22Rv1 (cell line): ENCODE data around the gene FKBP1A.

Source experiments
- H3K27ac ChIP-seq: fragments of 450-650 bp; 2 replicates; pipeline ENCODE4 v1.5.1; 2017
- CTCF ChIP-seq: fragments of 450-650 bp; IDR thresholded peaks from 2 replicates; pipeline ENCODE4 v1.5.1; 2017; ENCODE audit warnings: mild to moderate bottlenecking
- ZFX ChIP-seq: fragments of 450-650 bp; IDR thresholded peaks from 2 replicates; pipeline ENCODE4 v1.6.1; 2017; ENCODE audit warnings: antibody characterized with exemption, borderline replicate concordance

The FKBP1A gene

DNA sequence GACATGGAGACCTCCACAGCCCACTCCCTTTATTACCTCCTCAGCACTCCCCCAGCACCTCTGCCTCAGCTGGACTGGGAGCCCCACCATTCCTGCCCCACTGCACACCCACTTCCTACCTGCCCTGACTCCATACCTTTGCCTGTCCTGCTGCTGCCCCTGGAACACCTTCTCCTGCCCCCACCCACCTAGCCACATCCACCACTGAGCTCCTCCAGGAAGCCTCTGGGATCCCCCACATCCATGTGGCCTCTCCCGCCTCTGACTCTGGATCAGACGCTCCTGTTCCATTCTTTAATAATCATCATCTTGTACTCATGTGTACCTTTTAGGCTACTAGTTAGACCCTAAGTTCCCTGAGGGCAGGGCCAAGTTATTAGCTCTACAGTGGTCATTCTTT is 61.8 kb downstream of the FKBP1A start:
- no peak overlapping the region for H3K27ac ChIP-seq

DNA sequence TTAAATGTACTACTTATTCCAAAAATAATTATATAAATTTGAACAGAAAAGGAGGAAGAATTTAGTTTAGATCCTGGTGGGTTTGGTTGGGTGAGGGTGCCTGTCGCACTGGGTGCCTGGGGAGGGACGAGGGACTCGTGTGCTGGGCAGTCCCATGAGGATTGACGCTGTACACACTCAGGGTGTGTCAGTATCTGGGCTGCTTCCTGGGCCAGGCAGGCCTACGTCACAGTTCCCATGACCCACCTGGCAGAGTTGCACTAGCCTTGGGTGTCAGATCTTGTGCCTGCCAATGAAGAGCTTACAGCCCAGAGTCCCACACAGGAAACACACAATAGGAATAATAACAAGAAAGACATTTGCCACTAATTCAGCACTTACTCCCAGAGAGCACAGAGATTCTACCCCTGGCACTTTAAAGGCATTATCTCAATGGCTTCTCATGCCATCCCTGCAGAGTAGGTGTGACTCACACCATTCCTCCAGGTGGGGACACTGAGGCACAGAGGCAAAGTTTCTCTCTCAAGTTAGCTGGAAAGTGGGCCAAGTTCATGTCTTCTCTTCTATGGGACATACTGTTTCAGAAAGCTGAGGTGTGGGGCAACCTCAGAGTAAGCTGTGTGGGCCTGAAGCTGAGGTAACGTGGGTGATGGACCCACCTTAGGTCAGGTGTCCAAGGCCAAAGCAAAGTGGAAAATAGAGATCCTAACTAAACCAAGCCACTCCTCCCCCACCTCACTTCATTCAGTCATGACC is 62.6 kb downstream of the FKBP1A start:
- H3K27ac ChIP-seq: no peak overlapping the region
- TF ChIP-seq CTCF (no peak), ZFX (no peak)

More for the DNA sequence above, 61.8 kb downstream of the FKBP1A start:
- TF ChIP-seq ZFX (no peak), CTCF (no peak)

DNA sequence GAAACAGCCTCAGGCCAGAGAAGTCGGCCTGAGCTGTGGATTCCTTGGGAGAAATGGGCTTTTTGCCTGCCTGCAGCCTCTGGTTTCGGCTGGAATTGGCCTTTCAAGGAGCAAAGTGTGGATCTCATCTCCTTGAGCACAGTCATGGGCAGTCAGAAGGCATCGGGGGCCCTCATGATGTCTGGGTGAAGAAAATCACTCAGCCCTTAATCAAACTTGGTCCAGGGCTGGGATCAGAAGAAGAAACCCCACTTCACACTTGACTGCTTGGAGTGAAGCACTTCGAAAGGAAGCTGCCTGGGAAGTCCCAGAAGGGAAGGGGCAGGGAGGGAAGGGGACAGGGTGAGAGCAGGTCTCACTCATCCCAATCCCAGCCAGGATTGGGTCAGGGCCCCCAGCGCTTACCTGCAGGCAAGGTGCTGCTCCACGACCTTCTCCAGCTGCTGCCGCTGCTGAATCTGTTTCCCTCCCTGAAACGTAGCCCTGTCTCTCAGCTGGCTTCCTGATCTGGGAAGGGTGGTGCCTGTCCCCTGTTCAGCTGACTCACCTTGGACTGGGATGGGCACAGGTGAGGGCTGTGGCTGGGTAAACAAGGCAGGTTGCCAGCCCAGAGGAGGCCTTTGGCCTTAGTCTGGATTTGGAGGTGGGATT is 64.0 kb downstream of the FKBP1A start, which contains the start of gene SDCBP2:
SDCBP2 (minus strand) TSS at position 460 of the 651 bp plus-strand sequence. CDS start 8,723 bp downstream, outside the sequence.
- TF ChIP-seq CTCF (no peak), ZFX (no peak)
- H3K27ac ChIP-seq: peak within 1 kb of the TSS; percentile 42

- H3K27ac ChIP-seq: peak overlapping the region; percentile 42
- no peak for TF ChIP-seq ZFX
- TF ChIP-seq CTCF: no peak
Observed at GRCh38 chr20:1327827-1328679, 64.8 kb downstream of the FKBP1A start.

DNA sequence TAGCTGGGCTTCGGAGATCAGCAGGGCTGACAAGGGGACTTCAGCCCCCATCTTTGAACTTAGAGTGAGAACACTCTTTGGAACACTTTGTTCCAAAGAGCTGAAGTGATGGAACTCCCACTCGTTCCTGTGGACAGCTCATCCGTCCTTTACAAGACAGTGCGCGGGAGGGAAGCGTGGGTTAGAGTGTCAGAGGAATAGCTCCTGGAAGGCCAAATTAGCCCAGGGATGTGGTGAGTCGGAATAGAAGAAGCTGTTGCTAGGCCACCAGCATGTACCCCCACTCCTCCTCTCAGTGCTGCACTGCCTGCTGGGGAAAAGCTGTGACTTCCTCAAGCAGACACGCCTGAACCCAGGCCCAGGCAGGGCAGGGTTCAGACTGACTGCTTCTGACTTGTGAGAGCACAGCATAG is 65.6 kb downstream of the FKBP1A start:
- no peak for TF ChIP-seq ZFX
- TF ChIP-seq CTCF: no peak
- no peak overlapping the region for H3K27ac ChIP-seq

DNA sequence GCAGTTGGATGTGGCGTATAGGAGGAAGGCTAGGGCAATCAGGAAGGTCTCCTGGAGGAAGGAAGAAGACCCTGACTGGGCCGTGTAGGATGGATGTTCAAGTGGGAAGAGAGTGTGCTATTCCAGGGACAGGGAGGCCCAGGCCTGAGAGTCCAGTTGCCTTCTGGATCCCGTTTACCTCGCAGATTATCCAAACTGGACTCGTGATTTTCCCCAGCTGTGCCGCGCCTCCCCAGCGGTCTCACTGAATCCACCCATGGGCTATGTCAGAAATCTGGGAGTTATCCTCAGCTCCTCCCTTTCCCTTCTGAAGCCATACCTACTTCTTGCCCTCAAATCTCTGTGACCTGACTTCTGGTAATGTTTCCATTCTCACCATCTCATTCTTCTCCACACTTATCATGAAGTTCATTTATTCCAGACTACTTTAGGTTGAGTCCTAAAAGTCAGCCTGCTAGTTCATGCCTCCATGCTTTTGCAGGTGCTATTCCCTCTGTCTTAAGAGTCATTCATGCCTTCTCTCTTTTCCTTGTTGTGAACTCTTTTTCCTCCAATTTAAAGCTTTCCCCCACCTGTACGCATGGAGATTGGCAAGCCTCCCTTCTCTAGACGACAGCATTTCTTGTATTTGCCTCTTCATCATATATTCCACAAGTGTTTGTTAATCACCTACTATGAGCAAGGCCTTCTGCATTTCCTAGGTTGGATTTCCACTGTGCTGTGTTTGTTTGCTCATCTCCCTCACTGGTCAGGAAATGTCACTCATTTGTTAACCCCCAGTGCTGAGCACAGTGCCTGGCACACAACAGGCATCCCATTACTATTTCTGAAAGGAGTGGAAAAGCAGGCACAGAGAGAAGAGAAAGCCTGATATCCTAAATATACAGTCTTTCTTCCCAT is 66.6 kb downstream of the FKBP1A start:
- TF ChIP-seq CTCF (no peak), ZFX (no peak)
- H3K27ac ChIP-seq: peak overlapping the region; percentile 64
